SK-N-SH treated with all-trans-retinoic acid at 6 μM for 48 hours (cell line): ENCODE results near the gene STARD6.

Experiments used
- ATAC-seq: fragments of 200-7000 bp; cut with Tn5 transposase; 3 replicates; pipeline ENCODE4 v1.9.1; 2020; ENCODE audit warnings: mild to moderate bottlenecking, moderate library complexity
- ARNTL ChIP-seq: fragments of 450-650 bp; formaldehyde crosslinking; IDR thresholded peaks from 2 replicates; pipeline ENCODE4 v1.5.0; 2020; ENCODE audit warnings: low read depth, mild to moderate bottlenecking, moderate library complexity, borderline replicate concordance
- BACH2 ChIP-seq: fragments of 250-450 bp; sonication (Bioruptor Pico); IDR thresholded peaks from 2 replicates; pipeline ENCODE4 v1.9.0; 2021; ENCODE audit warnings: mild to moderate bottlenecking, borderline replicate concordance
- CREB5 ChIP-seq: fragments of 250-450 bp; sonication (Bioruptor Pico); IDR thresholded peaks from 2 replicates; pipeline ENCODE4 v1.5.1; 2020; ENCODE audit warnings: low read depth, mild to moderate bottlenecking, moderate library complexity
- CSDC2 ChIP-seq: fragments of 250-450 bp; sonication (Bioruptor Pico); IDR thresholded peaks from 2 replicates; pipeline ENCODE4 v1.5.0; 2020; ENCODE audit warnings: mild to moderate bottlenecking, moderate library complexity
- CSRNP3 ChIP-seq: fragments of 250-450 bp; sonication (Bioruptor Pico); IDR thresholded peaks from 2 replicates; pipeline ENCODE4 v1.5.1; 2021; ENCODE audit warnings: mild to moderate bottlenecking, moderate library complexity
- ESRRG ChIP-seq: fragments of 250-450 bp; sonication (Bioruptor Pico); IDR thresholded peaks from 2 replicates; pipeline ENCODE4 v1.6.1; 2021; ENCODE audit warnings: mild to moderate bottlenecking
- GLIS3 ChIP-seq: fragments of 250-450 bp; sonication (Bioruptor Pico); IDR thresholded peaks from 2 replicates; pipeline ENCODE4 v1.5.0; 2020; ENCODE audit warnings: mild to moderate bottlenecking, moderate library complexity
- ISL1 ChIP-seq: fragments of 250-450 bp; sonication (Bioruptor Pico); IDR thresholded peaks from 2 replicates; pipeline ENCODE4 v2.1.2; 2022; ENCODE audit warnings: mild to moderate bottlenecking, moderate library complexity
- OSR1 ChIP-seq: fragments of 250-450 bp; sonication (Bioruptor Pico); IDR thresholded peaks from 2 replicates; pipeline ENCODE4 v1.8.0; 2022; ENCODE audit warnings: moderate library complexity, mild to moderate bottlenecking, inconsistent platforms
- PATZ1 ChIP-seq: fragments of 250-450 bp; sonication (Bioruptor Pico); IDR thresholded peaks from 2 replicates; pipeline ENCODE4 v1.8.0; 2020; ENCODE audit warnings: mild to moderate bottlenecking, moderate library complexity, borderline replicate concordance
- POU6F1 ChIP-seq: fragments of 250-450 bp; sonication (Bioruptor Pico); IDR thresholded peaks from 2 replicates; pipeline ENCODE4 v1.8.0; 2021; ENCODE audit warnings: low read depth, mild to moderate bottlenecking, moderate library complexity, borderline replicate concordance
- PPARA ChIP-seq: fragments of 250-450 bp; sonication (Bioruptor Pico); IDR thresholded peaks from 2 replicates; pipeline ENCODE4 v1.5.0; 2020; ENCODE audit warnings: mild to moderate bottlenecking, borderline replicate concordance
- RARB ChIP-seq: fragments of 250-450 bp; sonication (Bioruptor Pico); IDR thresholded peaks from 2 replicates; pipeline ENCODE4 v1.8.0; 2021; ENCODE audit warnings: mild to moderate bottlenecking, moderate library complexity
- SNAI2 ChIP-seq: fragments of 250-450 bp; sonication (Bioruptor Pico); IDR thresholded peaks from 2 replicates; pipeline ENCODE4 v1.5.0; 2020; ENCODE audit warnings: mild to moderate bottlenecking, moderate library complexity
- TCF4 ChIP-seq: fragments of 250-450 bp; sonication (Bioruptor Pico); IDR thresholded peaks from 2 replicates; pipeline ENCODE4 v1.8.0; 2021; ENCODE audit warnings: mild to moderate bottlenecking, moderate library complexity, borderline replicate concordance
- TOX ChIP-seq: fragments of 250-450 bp; sonication (Bioruptor Pico); IDR thresholded peaks from 2 replicates; pipeline ENCODE4 v1.8.0; 2021; ENCODE audit warnings: mild to moderate bottlenecking, moderate library complexity, borderline replicate concordance
- TSHZ2 ChIP-seq: fragments of 250-450 bp; sonication (Bioruptor Pico); IDR thresholded peaks from 2 replicates; pipeline ENCODE4 v1.5.0; 2020; ENCODE audit warnings: mild to moderate bottlenecking, moderate library complexity
- ZC3H10 ChIP-seq: fragments of 250-450 bp; sonication (Bioruptor Pico); IDR thresholded peaks from 2 replicates; pipeline ENCODE4 v1.5.1; 2021; ENCODE audit warnings: mild to moderate bottlenecking, moderate library complexity
- ZFP3 ChIP-seq: fragments of 250-450 bp; sonication (Bioruptor Pico); IDR thresholded peaks from 2 replicates; pipeline ENCODE4 v1.5.0; 2020; ENCODE audit warnings: mild to moderate bottlenecking, moderate library complexity
- ZFP30 ChIP-seq: fragments of 450-650 bp; formaldehyde crosslinking; IDR thresholded peaks from 2 replicates; pipeline ENCODE4 v1.5.0; 2022; ENCODE audit warnings: mild to moderate bottlenecking, moderate library complexity
- ZNF565 ChIP-seq: fragments of 450-650 bp; formaldehyde crosslinking; conservative IDR thresholded peaks from 2 replicates; pipeline ENCODE4 v1.5.0; 2020; ENCODE audit warnings: low read depth, mild to moderate bottlenecking, moderate library complexity
- ZNF8 ChIP-seq: fragments of 450-650 bp; formaldehyde crosslinking; IDR thresholded peaks from 2 replicates; pipeline ENCODE4 v1.5.0; 2020; ENCODE audit warnings: mild to moderate bottlenecking, moderate library complexity

Gene STARD6

GRCh38 chr18:54382076-54382475 lies 24.4 kb upstream of the STARD6 start:
- ATAC-seq = no peak
- TF ChIP-seq RARB (CRISPR knock-in tag) (no peak), CREB5 (CRISPR knock-in tag) (no peak)

GRCh38 chr18:54381640-54382039 lies 24.0 kb upstream of the STARD6 start:
- no peak for ATAC-seq
- TF ChIP-seq BACH2 (CRISPR knock-in tag) (no peak), ESRRG (CRISPR knock-in tag) (no peak), ZNF8 (CRISPR knock-in tag) (no peak), ARNTL (CRISPR knock-in tag) (no peak), ZNF565 (CRISPR knock-in tag) (no peak), RARB (CRISPR knock-in tag) (no peak), CSRNP3 (CRISPR knock-in tag) (no peak), TCF4 (CRISPR knock-in tag) (no peak), PPARA (no peak), POU6F1 (no peak), GLIS3 (CRISPR knock-in tag) (no peak), ISL1 (CRISPR knock-in tag) (no peak), ZFP3 (no peak), SNAI2 (CRISPR knock-in tag) (no peak), TSHZ2 (no peak)

- ATAC-seq = no peak
- TF ChIP-seq CSDC2 (CRISPR knock-in tag) (no peak), TCF4 (CRISPR knock-in tag) (no peak), PATZ1 (CRISPR knock-in tag) (no peak), TOX (CRISPR knock-in tag) (no peak), ZC3H10 (CRISPR knock-in tag) (no peak), ARNTL (CRISPR knock-in tag) (no peak), GLIS3 (CRISPR knock-in tag) (no peak), OSR1 (CRISPR knock-in tag) (no peak), SNAI2 (CRISPR knock-in tag) (no peak), CSRNP3 (CRISPR knock-in tag) (no peak), RARB (CRISPR knock-in tag) (no peak), ZFP30 (CRISPR knock-in tag) (no peak), CREB5 (CRISPR knock-in tag) (no peak)
Measured at GRCh38 chr18:54378057-54378456, 20.4 kb upstream of the STARD6 start.
